ENCODE measurements around the gene ASTN2.

DNA sequence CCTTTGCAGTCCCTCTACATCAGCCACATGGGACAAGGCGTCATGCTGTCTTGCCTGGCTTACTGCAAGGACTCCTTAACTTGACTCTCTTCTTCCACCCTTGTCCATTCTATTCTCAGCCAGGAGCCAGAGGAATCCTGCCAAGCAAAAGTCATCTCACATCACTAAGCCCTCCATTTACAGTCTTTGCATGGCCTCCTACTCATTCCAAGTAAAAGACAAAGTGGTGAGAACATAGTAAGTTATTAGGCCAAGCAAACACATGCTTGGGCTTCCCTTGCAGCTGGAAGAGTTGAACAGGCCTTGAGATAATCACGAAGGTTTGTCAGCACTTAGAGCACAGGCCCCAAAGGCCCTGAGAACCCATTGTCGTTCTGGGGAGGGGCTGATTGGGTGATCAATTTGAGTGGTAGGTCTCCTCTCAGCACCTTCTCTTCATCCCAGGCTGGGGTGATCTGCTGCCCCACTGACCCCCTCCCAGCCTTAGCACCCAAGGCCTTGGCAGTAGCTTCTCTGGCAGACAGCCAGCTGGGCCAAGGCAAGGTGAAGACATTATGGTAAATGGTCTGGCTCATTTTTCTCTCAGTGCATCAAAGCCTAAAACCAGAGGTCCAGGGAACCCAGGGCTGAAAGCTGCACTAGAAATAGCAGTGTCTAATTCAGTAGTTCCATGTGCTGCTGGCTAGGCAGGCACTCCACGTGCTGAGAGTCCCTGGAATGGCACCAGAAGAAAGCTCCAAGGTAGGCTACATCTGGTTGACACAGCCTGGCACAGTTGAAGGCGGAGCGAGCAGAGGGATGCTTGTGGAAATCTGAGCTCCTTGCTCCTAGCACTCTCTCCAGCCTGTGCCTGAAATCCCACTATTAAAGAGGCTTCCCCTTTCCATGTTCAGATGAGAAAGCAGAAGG is 121.4 kb downstream of the ASTN2 start:
- TF ChIP-seq ZNF274 (IDR thresholded peaks at IDR 0.05; ENCODE audit: low read depth, low read length) (no peak), YY1 (IDR thresholded peaks at IDR 0.05; ENCODE audit: insufficient read depth, insufficient read length) (no peak), SUZ12 (IDR thresholded peaks at IDR 0.05; ENCODE audit: extremely low read depth, insufficient read depth, insufficient read length) (no peak)

All from NT2/D1 (cell line).